ENCODE measurements around the gene FRMD5. TPM values are rescaled to one million over a fixed set of nuclear protein-coding genes. Genes with fewer than 3 reads are reported as not detected.

Gene FRMD5
- total RNA-seq (2021) = 3.8 and 3.9 TPM in 2 replicates
- long read RNA-seq, partial matches to known transcripts = 1 of 1 reads
- long read RNA-seq, other reads (novel, unspliced or antisense) = 0 of 1 reads

DNA sequence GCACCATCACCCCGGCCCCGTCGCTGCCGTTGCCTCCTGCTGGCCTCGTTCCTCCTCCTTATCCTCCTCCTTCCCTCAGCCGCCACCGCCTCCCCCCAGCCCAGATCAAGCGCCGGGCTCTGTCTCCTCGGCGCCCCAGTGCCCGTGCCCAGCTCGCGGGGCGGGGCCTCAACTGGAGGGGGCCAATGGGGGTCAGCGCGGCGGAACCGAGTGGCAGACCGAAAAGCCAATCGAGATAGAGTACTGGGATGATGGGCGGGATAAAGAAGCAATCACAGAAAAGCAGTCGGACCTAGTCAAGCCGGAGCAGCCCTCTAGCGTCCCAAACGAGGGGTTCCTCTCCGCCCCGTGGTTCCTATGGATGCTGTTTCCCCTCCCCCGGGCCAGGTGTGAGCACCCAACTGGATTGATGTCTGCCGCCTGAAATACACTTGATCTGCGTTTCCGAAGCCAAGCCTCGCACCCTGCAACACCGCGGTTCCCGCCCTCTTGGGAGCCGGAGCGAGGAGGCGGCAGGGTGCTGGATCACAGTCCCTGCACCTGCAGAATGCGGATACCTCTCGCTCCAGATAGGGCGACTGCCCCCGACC lies at the start of gene FRMD5:
FRMD5 (minus strand) TSS at position 121 of the 590 bp plus-strand sequence.
- Histone ChIP-seq H3K79me1 (ENCODE audit: insufficient read depth, low read depth, low read length, poor library complexity, severe bottlenecking) (no peaks in the 10 kb centered on the region), H3K56ac (ENCODE audit: insufficient read length, low read depth, low read length) (no peak within 1 kb of the TSS), H3K4me1 (ENCODE audit: insufficient read depth, low read length) (no peaks in the 10 kb centered on the region), H3K23ac (ENCODE audit: insufficient read length, low read depth, low read length) (no peak within 1 kb of the TSS), H2BK12ac (ENCODE audit: insufficient read length, low read depth, low read length) (no peak within 1 kb of the TSS), H2BK20ac (ENCODE audit: low read depth, low read length, poor library complexity, severe bottlenecking) (no peak within 1 kb of the TSS), H4K5ac (ENCODE audit: insufficient read length, low read depth, low read length) (no peak within 1 kb of the TSS), H3K4me2 (ENCODE audit: insufficient read depth, insufficient read length, low read length) (peak within 1 kb of the TSS; percentile 72), H4K8ac (replicated peaks; ENCODE audit: insufficient read length, low read depth, low read length) (no peak within 1 kb of the TSS), H3K9me3 (ENCODE audit: control insufficient read depth, low read depth, low read length) (no peaks in the 10 kb centered on the region), H3K4ac (ENCODE audit: low read depth, low read length) (no peak within 1 kb of the TSS), H2BK15ac (ENCODE audit: low read depth, low read length) (no peak within 1 kb of the TSS), H3K27ac (ENCODE audit: insufficient read length, low read depth, low read length) (no peak within 1 kb of the TSS), H4K20me1 (ENCODE audit: control insufficient read depth, insufficient read depth, insufficient read length) (no peaks in the 10 kb centered on the region), H3K27me3 (ENCODE audit: insufficient read depth, low read length) (no peaks in the 10 kb centered on the region; the same call in 1 of the 2 replicates), H2BK5ac (ENCODE audit: insufficient read length, low read length) (no peak within 1 kb of the TSS), H3K79me2 (ENCODE audit: insufficient read depth, low read length) (no peaks in the 10 kb centered on the region), H3K14ac (ENCODE audit: insufficient read depth, low read length) (peak within 1 kb of the TSS; percentile 68), H2AK5ac (ENCODE audit: insufficient read length, low read length) (no peak within 1 kb of the TSS), H3K23me2 (ENCODE audit: insufficient read length, low read depth, low read length, poor library complexity, severe bottlenecking) (peaks cover 14% of the 10 kb centered on the region), H3T11ph (ENCODE audit: low read length) (no peak within 1 kb of the TSS), H3K9ac (ENCODE audit: extremely low read depth, insufficient read length, low read length) (peak within 1 kb of the TSS; percentile 33), H4K91ac (ENCODE audit: insufficient read length, low read depth, low read length) (no peak within 1 kb of the TSS), H2BK120ac (ENCODE audit: low read depth, low read length, poor library complexity, severe bottlenecking) (no peak within 1 kb of the TSS), H3K18ac (ENCODE audit: insufficient read length, low read depth, low read length) (peak within 1 kb of the TSS; percentile 0), H2AFZ (ENCODE audit: low read length) (no peak within 1 kb of the TSS)
- DNase-seq = peak; percentile 98
- no peaks in the 10 kb centered on the region; a peak in 1 of 5 replicates for H3K9me3 Mint-ChIP-seq
- peak within 1 kb of the TSS; percentile 41 to 92 (median 89); a peak in 5 of 7 replicates for H3K27ac Mint-ChIP-seq
- H3K36me3 Mint-ChIP-seq (ENCODE audit: insufficient read depth in 1 of 3, low read depth in 3 of 3) = no peaks in the 10 kb centered on the region
- H3K4me1 Mint-ChIP-seq = peaks cover 24 to 30% of the 10 kb centered on the region in 2 experiments
- H3K4me3 Mint-ChIP-seq = peak within 1 kb of the TSS; percentile 87 to 97
- WGBS (ENCODE audit: extremely low coverage, insufficient read length, low lambda C conversion rate) = no CpG with 5 or more reads among the region's 43 CpGs
- peaks cover 8% of the 10 kb centered on the region for H3K27me3 Mint-ChIP-seq (ENCODE audit: low read depth)
- TF ChIP-seq, protein P1, sequence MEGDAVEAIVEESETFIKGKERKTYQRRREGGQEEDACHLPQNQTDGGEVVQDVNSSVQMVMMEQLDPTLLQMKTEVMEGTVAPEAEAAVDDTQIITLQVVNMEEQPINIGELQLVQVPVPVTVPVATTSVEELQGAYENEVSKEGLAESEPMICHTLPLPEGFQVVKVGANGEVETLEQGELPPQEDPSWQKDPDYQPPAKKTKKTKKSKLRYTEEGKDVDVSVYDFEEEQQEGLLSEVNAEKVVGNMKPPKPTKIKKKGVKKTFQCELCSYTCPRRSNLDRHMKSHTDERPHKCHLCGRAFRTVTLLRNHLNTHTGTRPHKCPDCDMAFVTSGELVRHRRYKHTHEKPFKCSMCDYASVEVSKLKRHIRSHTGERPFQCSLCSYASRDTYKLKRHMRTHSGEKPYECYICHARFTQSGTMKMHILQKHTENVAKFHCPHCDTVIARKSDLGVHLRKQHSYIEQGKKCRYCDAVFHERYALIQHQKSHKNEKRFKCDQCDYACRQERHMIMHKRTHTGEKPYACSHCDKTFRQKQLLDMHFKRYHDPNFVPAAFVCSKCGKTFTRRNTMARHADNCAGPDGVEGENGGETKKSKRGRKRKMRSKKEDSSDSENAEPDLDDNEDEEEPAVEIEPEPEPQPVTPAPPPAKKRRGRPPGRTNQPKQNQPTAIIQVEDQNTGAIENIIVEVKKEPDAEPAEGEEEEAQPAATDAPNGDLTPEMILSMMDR (conservative IDR thresholded peaks at IDR 0.05) = peak; percentile 53
